GM21737 (cell line): ENCODE data around the gene ANKRD11.

ENCODE experiments used
- ATAC-seq: cut with Tn5 transposase; IDR thresholded peaks from one replicate; pipeline ENCODE4 v1.9.1; 2021; ENCODE audit warnings: mild to moderate bottlenecking, moderate library complexity; ENCODE audit not compliant: unreplicated experiment

The ANKRD11 gene

GRCh38 chr16:89219365-89219764 is 271.0 kb downstream of the ANKRD11 start:
- no peak for ATAC-seq
